Glutamatergic neuron (in vitro differentiated cells): ENCODE results near the gene TAF3. TPM values are rescaled to one million over a fixed set of nuclear protein-coding genes. Genes with fewer than 3 reads are reported as not detected.

Experiments
- DNase-seq: peaks from one replicate; pipeline ENCODE4 v3.0.0; 2022
- H3K27ac Mint-ChIP-seq: one replicate; pipeline ENCODE4 v1.8.0; 2020; ENCODE audit warnings: mild to moderate bottlenecking, mixed read lengths, inconsistent platforms; ENCODE audit not compliant: unreplicated experiment
- H3K27me3 Mint-ChIP-seq: one replicate; pipeline ENCODE4 v1.8.0; 2020; ENCODE audit warnings: mild to moderate bottlenecking, moderate library complexity, mixed read lengths, inconsistent platforms; ENCODE audit not compliant: unreplicated experiment
- H3K36me3 Mint-ChIP-seq: one replicate; pipeline ENCODE4 v1.8.0; 2020; ENCODE audit warnings: mild to moderate bottlenecking, mixed read lengths, inconsistent platforms; ENCODE audit not compliant: unreplicated experiment
- H3K4me1 Mint-ChIP-seq: one replicate; pipeline ENCODE4 v1.8.0; 2020; ENCODE audit warnings: mild to moderate bottlenecking, low read depth, mixed read lengths, inconsistent platforms; ENCODE audit not compliant: unreplicated experiment
- H3K4me3 Mint-ChIP-seq: one replicate; pipeline ENCODE4 v1.8.0; 2020; ENCODE audit warnings: mild to moderate bottlenecking, mixed read lengths, inconsistent platforms; ENCODE audit not compliant: unreplicated experiment
- H3K9me3 Mint-ChIP-seq: one replicate; pipeline ENCODE4 v1.8.0; 2020; ENCODE audit warnings: mild to moderate bottlenecking, moderate library complexity, mixed read lengths, inconsistent platforms; ENCODE audit not compliant: unreplicated experiment
- CTCF ChIP-seq: fragments of 200-600 bp; sonication (generic); IDR thresholded peaks from one replicate; pipeline ENCODE4 v1.5.0; 2021; ENCODE audit not compliant: partially characterized antibody, unreplicated experiment
- total RNA-seq: library from RNA; stranded (reverse); fragmentation: NEBNext Ultra II Directional; extraction: Animal tissue kit (Norgen Biotek cat#: 25700); gene quantifications from one replicate; pipeline ENCODE4 v1.2.1, GENCODE V29; 2021; ENCODE audit not compliant: unreplicated experiment

Gene TAF3
- total RNA-seq, 1 donor from 2014 or later = 10.2 TPM

DNA sequence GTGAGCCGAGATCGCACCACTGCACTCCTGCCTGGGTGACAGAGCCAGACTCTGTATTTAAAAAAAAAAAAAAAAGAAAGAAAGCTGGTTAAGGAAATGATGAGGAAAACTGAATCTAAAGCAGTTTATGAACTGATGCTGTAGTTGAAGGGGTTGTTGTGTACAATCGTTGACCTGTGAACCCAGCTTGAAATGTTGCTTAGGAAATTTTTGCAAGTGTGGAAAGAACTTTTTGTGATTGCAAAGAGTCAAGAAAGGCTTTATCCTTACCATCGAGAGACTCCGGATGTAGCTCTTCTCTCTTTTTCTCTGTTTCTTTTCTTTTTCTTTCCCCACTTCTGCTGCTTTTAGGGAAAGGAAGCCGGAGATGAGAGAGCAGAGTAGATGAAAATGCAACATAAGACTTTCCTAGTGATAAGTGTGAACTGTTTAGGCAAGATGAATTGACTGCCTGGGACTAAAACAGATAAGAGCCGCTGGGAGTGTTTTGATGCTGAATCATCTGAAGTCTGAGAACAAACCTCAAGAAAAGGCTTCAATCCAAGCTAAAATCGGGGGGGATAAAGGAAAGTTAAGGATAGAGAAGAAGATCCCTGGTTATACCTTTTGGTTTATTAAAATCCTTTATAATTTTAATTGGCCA lies 69.0 kb downstream of the TAF3 start:
- no peak overlapping the region for H3K27ac Mint-ChIP-seq
- peaks cover 16% of the 10 kb centered on the region for H3K4me1 Mint-ChIP-seq
- H3K4me3 Mint-ChIP-seq = no peak overlapping the region
- DNase-seq = no peak
- no peaks in the 10 kb centered on the region for H3K9me3 Mint-ChIP-seq
- no peaks in the 10 kb centered on the region for H3K27me3 Mint-ChIP-seq
- TF ChIP-seq CTCF = no peak
- H3K36me3 Mint-ChIP-seq = no peaks in the 10 kb centered on the region

DNA sequence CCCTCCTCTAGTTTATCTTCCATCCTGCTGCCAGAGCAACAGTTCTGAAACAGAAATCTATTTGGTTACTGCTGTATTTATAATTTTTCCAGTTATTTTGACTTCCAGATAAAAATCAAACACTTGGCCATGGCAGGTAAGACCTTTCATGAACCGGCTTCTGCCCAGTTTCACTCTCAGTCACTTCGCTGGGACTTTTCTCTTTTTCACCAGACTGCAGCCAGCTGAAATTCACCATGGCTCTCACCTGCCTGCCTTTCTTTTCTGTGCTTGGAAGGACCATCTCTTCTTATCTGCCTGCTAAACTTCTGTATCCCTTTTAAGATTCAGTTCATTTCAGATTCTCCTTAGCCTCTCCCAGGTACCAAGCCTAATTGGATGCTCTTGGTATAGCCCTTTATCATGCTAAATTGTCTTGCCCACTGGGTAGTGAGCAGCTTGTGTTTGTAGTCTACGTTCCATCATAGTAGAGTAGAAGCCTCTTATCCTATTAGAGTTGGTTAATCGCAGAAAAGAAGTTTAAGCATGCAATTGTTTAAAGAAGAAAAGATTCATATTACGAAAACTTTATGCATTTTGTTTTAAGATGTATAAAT lies 71.7 kb downstream of the TAF3 start:
- no peak overlapping the region for H3K4me3 Mint-ChIP-seq
- peaks cover 16% of the 10 kb centered on the region for H3K4me1 Mint-ChIP-seq
- no peak for TF ChIP-seq CTCF
- H3K27ac Mint-ChIP-seq = no peak overlapping the region
- no peaks in the 10 kb centered on the region for H3K9me3 Mint-ChIP-seq
- no peaks in the 10 kb centered on the region for H3K27me3 Mint-ChIP-seq
- no peak for DNase-seq
- H3K36me3 Mint-ChIP-seq = no peaks in the 10 kb centered on the region

DNA sequence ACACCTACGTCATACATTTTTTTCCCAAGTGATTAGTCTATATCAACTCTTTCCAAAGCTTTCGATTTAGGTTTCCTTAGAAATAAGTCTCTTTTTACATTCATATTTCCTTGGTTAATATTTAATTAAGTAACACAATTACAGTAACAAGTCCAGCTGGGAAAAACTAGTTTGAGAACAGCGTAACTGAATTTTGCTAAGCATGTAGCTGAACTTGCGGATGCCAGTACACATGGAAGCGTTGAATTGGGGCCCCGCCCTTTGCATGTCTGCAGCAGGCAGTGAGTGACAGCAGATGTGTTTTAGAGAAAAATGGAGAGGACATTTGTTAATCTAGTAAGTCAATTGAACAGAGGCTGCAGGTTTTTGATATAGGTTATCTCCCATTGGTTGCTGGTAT lies 72.5 kb downstream of the TAF3 start:
- peaks cover 16% of the 10 kb centered on the region for H3K4me1 Mint-ChIP-seq
- H3K36me3 Mint-ChIP-seq = no peaks in the 10 kb centered on the region
- no peak for TF ChIP-seq CTCF

DNA sequence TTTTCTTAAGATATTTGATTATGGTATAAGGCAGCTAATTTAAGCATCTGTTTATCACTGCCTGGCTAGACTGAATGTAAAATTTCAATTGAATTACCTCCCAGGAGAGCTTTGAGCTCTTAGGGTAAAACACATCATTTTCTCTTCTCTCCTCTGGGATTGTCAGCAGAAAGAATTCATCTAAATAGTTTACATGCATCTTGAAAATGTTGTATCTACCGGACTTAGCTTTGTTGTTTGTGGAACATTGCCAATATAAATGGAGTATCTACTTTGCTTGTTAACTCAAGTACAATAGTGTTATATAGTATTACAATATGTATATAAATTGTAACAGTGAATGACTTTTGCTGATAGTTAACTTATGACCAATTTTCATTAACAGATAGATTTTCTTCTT lies 73.3 kb downstream of the TAF3 start:
- no peaks in the 10 kb centered on the region for H3K36me3 Mint-ChIP-seq

More for the DNA sequence above, 72.5 kb downstream of the TAF3 start:
- no peak overlapping the region for H3K4me3 Mint-ChIP-seq
- H3K27me3 Mint-ChIP-seq = no peaks in the 10 kb centered on the region
- DNase-seq = no peak
- H3K9me3 Mint-ChIP-seq = no peaks in the 10 kb centered on the region
- no peak overlapping the region for H3K27ac Mint-ChIP-seq

More for the DNA sequence above, 73.3 kb downstream of the TAF3 start:
- Mint-ChIP-seq H3K27me3 (no peaks in the 10 kb centered on the region), H3K4me3 (no peak overlapping the region), H3K4me1 (peaks cover 16% of the 10 kb centered on the region), H3K9me3 (no peaks in the 10 kb centered on the region), H3K27ac (no peak overlapping the region)
- TF ChIP-seq CTCF = no peak
- DNase-seq = no peak
